ENCODE measurements around the gene HOXA5.

HOXA5 gene

DNA sequence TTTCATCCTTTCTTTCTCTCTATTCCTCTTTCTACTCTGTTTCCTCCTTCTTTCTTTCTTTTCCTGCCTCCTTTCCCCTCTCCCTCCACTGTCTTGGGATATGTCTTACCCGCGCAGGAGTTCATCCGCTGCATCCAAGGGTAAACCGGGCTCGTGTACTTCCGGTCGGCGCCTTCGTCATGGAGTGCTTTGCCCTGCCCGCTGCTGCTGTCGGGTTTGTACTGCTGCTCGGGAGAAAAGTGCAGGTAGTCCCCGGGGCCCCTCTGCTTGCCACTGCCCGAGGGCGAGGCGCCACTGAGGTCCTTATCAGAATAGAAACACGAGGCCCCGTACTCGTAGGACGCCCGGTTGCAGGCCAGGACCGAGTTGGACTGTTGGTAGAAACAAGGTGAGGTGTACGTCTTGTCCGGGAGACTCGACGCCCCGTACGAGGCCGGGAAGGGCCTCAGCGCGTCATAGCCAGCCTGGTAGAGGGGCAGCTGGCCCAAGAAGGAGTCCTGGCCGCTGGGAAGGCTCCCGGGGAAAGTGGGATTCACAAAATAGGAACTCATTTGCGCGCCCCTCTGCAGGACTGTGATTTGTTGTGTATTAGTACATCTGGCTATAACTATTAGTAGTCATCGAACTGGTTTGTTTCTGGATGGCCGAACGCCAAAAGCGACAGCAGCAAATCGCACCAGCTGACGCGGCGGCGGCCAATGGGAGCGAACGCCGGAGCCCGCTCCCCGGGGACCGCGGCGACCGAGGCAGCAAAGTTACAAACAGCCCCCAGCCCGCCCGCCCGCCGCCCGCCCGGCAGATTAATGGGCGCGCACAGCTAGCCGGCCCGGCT lies 3.9 kb upstream of the HOXA5 start, which contains the start of gene HOXA6:
HOXA6 (minus strand) TSS at position 576 of the 832 bp plus-strand sequence; CDS start at position 551, 25 bp downstream.
- DNase-seq: no peak

DNA sequence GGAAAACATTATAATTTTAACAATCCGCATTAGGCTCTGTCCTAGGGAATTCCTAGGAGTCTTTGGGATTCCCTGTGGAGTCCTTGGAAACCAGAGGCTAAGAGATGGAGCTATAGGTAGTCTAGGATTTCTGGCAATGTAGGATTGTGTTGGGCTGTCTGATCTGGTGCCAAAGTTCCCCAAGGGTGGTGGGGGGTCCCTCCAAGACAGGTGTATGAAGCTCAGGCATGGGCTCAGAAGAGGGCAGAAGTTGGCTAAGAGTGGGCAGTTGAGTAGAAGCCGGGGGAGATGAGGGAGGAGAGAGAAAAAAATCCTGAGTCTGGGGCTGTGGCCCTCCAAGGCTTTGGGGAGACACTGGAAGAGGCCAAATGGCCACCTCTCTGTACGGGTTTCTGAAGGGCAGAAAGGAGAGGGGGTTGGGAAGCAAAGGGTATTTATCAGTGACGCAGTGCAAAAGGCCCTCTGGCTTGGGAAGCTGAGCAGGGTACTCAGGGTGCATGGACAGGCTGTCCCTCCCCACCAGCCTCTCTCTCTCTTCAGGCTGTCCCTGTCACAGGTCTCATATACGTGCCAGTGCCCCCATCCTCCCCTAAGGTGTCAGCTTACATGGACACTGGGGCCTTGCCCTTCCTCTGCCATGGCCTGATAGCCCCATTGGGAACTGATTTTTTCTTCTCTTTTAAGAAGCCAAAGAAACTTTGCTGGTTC lies 3.2 kb upstream of the HOXA5 start:
- DNase-seq: no peak

DNA sequence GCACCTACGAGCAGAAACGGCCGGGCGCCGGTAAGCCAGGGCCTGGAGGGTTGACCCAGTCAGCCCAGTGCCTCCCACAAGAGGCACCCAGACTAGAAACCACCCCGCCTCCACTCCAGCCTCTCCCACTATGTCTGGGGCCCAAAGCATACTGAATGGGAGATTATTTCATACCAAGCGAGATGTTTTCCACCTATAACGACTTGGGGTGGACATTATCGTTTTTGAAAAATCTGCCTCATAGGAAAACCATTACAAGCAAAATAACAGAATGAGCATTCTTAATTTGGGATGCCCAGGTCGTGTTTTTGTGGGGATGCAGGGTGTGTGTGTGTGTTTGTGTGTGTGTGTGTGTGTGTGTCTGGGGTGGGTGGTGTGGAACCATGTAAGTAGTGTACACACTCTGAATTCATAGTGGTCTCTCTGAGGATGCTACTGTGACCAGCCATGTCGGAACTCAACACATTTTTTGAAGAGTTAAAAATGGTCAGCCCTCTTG lies 2.5 kb upstream of the HOXA5 start:
- no peak for DNase-seq

DNA sequence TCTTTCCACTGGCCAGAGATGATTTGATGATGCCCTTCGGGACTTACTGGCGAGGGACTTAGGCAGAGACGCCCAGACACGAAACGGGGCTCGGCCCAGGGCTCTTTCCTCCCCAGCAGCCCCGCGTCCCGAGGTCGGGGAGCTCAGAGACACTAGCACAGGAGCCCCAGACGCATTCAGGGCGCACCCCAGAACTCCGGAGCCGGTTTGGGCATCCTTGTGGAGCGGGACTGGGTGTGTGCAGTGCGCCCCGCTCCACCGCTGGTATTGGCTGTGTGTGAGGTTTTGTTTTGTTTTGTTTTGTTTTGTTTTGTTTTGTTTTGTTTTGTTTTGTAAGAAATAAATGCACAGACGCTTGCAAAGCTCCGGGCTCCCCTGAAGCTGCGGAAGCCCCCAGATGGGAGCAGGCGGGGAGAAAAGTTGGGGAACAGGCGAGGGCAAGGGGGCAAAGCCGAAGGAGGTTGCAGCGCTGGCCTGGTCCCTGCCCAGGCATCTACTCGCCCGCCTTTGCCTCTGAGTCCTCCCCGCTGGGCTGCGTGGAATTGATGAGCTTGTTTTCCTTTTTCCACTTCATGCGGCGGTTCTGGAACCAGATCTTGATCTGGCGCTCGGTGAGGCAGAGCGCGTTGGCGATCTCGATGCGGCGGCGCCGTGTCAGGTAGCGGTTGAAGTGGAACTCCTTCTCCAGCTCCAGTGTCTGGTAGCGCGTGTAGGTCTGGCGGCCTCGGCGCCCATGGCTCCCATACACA lies 1.9 kb upstream of the HOXA5 start:
- DNase-seq: no peak

DNA sequence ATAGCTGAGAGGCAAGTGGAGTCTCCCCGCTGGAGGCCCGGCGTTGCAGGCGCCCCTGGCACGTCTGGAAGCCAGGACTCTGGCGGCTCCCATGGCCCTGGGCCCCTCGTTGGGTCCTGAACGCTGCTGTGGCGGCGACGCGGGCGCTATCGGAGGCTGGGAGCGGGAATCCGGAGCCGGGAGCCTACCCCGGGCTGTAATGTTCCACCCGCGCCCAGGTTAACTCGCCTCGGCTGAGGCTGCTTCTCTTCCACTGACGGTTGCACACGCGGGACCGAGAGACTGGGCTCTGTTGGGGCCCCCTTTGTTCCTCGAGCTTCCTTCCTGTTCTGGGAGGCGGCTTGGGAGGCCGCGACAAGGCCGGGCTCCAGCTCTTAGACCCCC lies 1.3 kb upstream of the HOXA5 start:
- DNase-seq: no peak

DNA sequence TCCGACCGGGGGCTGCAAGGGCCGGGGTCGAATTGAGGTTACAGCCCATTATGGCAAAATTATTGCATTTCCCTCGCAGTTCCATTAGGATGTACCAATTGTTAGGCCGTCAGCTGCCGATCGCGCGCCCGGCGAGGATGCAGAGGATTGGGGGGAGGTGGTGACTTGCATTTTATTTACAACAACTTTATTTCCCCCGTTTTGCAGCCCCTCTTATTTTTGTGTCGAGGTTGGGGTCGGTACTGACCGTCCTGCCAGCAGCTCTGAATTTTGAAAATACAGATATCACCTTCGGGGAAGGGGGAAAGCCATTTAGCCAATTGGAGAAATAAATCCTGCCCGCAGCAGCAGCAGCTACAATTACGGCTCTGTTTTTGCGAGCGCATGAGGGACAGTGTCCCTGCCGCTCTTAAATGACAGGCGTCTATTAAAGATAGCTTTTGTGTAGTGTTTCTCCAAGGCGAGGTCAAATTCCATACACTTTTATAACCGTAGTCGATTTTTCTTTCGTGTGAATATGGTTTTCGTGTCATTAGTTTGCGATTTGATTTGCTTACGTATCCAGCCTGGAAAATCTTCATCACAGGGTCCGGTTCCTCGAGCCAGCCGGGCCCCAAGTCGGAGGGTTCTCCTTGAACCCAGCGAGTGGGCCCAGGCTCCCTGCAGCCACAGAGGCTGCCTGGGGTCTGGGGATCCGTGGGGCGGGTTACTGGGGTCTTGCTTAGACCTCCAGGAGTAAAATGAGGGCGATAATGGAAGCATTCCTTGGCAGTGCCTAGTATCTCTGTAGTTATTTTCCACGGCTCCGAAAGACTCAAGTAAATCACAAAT lies 684 bp upstream of the HOXA5 start:
- no peak for DNase-seq

DNA sequence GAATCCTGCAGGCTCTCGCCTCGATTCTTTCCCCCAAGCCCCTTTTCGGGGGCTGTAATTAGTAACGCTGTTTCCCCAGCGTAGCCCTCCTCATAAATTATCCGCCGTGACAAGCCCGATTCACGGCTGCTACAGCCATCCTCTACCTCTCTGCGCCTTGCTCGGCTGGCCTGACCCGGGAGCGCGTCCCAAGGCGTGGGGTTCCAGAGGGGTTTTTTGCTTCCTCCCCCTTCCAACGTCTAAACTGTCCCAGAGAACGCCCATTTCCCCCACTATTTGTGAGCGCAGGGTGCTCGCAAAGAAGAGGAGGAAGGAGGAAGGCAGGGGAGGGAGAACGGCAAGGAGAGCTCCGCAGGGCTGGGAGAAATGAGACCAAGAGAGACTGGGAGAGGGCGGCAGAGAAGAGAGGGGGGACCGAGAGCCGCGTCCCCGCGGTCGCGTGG lies 880 bp downstream of the HOXA5 start:
- no peak for DNase-seq

DNA sequence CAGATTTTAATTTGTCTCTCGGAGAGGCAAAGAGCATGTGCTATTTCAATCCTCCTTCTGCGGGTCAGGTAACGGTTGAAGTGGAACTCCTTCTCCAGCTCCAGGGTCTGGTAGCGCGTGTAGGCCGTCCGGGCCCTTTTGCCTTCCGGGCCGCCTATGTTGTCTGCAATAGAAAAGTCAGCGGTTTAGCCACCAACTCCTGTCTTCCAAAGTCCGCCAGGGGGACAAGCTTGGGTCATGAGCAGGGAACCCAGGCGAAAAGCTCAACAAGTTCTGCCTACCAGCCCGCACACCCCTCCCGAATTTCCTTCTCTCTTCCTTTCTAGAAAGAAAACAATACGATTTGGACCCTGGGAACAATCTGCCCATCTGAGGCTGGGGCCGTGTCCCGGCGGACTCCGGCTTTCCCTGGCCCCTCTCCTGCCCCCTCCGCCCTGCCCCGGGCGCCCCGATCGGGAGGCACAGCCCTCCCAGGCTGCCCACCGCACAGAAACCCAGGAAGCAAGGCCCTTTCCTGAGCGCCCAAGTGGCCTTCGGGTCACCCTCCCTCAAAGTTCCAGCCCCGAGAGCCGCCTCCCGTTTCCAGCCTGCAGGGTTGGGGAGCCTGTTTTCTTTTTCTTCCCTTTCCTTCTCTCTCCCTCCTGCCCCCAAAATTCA lies 1.4 kb downstream of the HOXA5 start:
- DNase-seq: no peak

DNA sequence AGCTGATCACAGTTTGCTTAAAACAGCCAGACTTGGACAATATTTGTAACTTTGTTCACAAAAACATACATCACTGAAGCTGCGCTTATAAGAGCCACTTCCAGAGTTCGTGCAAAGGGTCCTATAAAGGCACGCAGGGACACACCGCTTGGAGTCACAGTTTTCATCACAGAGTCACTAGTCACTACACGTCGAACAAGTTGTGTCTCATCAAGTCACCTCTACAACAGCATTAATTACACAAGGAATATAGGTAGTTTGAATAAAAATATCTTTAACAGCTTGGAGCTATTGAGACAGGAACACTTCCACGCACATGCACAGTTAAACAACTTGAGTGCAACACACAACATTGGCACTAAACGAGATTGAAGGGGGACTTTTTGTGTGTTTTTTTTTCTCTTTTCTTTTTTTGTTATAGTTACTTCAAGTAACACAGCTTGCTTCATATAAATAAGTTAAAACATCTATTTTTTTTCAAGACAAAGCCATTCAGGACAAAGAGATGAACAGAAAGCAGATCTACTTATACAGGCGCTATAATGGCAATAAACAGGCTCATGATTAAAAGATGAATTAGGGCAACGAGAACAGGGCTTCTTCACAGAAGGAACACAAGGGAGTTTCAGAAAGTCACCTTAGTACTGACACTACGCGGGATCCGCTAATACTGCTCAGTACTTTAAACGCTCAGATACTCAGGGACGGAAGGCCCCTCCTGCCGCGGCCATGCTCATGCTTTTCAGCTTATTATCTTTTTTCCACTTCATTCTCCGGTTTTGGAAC lies 2.2 kb downstream of the HOXA5 start:
- no peak for DNase-seq

DNA sequence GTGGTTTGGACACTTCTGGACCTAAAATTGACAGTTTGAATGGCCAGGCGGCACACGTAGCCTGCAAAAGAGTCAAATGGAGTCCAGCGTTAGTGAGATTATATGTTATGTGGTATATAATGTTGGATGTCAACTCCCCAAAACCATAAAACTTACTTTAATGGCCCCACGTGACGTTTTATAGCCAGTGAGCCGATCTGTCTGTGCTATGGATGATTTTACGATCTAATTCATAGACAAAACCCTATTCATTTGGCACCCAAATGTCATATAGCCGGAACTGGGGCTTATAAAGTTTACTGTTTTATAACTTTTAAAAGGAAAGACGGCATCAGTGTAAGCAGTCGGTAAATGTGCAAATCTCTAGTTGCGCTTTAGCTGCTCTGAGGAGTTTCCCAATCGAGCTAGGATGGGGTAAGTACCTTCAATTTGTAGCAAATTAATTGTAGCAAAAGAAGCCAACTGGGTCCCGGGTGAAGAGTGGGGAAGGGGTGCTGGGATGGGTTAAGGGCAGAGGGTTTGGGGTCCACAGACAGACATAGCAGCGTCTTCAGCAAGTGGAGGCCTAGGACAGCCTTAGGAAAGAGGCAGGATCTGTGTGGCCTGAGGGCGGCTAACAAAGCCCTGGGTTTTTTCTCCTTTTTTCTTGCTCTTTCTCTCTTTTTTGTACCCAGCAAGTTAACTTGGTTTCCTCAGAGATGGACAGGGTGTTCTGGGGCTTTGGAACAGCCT lies 3.2 kb downstream of the HOXA5 start:
- no peak for DNase-seq

DNA sequence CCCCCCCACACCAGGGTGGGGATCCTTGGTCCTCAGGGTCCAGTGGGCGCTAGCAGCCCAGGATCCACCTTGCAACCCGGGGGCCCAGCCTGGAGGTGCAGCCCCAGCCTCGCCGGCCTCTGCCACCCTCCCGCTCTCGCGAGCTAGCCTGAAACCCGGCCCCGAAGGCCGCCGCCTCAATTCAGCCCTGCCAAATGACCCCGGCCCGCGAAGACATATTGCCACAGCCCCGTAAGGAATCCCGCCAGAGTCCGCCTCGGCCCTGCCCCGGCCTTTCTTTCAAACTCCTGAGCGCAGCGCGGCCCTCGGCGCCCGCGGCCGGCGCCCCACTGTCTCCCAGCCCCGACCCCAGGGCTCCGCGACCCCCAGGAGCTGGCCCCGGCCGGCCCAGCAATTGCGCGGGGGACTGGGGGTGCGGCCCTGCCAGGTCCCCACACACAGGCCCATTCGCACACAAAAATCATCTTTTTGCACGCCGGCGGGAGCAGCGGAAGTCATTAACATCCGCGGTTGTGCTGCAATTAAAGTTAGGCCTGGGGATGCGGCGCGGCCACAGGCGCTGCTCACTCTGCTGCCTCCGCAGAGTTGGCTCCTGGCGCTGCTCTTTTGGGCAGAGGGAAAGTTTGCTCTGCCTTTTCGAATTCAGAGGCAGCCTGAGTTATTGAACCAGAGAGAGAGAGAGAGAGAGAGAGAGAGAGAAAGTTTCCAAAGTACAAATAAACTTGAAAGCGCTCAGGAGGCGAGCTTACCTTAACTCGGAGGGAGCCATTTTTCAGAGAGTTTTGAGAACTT lies 4.0 kb downstream of the HOXA5 start:
- no peak for DNase-seq

DNA sequence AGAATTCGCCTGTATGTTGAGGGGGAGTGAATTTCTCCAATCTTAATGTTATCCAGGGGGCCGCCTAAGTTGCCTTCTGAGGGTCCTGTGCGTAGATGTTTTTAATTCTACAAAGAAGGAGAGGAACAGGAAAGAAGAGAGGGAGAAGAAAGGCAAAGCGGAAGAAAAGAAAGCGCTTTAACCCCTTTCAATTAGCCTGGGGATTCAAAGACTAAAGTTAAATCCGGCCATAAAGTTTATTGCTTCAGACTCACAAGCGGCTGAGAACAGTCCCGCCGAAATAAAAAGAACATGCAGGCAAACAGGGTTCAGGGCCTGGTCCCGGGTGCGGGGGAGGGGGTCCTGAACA lies 4.5 kb downstream of the HOXA5 start:
- DNase-seq: no peak

DNA sequence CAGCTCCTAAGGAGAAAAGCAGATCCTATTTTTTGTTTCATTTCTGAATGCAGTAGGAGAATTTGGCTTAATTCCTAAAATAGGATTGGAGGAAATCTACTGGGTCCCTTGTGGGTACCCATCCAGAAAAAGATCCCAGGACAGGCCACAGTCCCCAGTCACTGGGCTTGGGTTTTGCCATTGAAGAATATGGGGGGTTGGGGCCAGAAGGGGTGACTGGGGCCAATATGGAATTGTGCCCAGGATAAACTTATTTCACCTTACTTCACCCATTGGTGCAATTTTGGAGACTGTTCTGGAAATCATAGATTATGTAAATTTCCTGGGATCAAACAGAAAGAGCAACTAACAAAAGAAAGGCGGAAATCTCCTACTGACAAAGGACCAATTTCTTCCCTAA lies 5.0 kb downstream of the HOXA5 start:
- DNase-seq: no peak

DNA sequence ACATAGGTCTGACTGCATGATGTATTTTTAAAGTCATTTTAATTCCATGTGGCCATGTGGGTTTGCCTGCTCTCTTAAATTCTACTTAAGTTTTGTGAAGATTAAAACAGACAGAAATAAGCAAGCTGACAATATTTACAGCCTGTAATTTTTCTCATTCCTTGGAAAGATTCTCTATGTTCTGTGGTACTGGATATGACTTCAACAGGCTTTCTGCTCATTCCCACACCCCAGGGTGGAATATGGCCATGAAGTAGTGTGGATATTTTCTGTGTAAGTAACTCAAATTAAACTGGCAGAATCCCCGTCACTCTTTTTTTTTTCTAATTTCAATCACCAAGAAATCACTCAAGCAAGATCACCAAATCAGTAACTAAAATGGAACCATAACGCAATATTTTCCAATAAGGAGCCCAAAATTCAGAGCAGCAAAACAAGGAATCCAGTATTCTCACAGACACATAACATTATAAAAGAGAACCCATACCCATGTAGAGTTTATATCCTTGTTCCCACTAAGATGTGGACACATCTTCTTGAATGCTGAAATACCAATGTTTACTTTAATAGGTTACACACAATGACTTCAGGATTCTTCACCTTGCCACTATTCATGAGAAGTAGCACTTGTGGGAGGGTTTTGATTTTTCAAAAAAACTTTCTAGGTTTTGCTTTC lies 5.7 kb downstream of the HOXA5 start:
- DNase-seq: no peak

DNA sequence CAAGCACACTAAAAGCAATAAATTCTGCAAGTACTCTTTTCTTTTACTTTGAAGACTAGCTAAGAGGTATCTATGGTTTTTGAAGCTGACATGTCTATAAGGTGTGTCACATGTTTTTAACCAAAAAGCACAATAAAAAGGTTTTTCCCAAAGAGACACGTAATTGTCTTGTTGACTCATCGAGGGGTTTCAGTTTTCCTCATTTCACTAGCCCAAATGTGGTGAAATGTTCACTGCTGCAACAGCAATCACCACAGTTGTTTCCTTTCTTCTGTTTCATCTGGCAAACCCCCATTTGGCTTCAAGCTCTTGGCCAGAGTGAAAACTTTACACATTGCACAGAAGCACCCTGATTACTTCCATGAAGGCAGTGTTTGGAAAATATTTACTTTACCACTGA lies 9.1 kb downstream of the HOXA5 start:
- no peak for DNase-seq

DNA sequence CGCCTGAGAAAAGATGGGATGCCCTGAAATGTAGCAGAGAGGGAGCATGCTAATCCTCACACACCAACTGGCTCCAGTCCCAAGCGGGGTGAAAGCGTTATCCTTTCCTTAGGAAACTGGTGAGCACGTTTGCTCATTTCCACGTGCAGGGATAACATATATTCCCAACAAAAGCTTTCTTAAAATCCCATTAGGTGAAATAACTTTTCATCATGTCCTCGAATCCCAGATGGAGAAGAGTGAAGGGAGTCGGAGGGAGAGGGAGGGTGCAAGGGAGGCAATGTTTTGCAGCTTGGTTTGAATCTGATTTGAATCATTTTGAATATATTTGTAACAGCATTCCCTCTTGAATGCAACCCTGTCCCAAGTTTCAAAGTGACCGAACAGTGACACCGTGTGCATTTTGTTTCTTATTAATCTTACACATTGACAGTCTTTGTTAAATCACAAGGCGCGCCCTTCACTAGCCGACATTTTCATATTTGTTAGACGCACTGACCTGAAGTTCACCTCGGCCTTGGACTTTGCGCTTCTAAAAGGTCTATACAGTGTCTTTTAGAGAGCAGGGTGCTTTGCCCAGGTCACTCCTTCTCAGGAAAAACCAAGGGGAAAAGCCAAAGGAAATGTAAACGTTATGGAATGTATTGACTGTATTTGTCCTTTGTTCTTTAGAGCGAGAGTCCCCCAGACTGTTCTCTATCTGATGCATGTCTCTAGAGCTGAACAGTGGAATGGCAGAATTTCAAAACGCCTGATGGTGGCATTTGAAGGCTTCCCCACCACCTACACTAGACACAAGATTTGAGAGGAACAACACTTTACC lies 9.9 kb downstream of the HOXA5 start:
- no peak for DNase-seq

DNA sequence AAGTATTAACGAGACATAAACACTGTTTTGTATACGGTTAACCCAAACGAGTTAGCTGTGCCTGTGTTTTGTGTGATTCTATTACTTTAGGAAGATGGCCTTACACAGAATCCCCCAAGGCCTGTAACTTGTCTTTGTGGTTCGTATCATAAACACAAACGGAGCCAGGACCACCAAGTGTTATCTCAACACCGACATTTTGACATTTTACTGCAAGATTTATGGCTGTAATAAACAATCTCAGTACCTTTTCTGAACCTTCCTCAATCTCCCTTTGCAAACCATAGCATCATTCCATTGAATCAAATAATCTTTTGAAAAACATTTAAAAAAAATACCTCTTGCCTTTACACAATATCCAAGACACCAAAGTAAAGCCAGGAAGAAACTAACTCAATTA lies 10.5 kb downstream of the HOXA5 start:
- no peak for DNase-seq

DNA sequence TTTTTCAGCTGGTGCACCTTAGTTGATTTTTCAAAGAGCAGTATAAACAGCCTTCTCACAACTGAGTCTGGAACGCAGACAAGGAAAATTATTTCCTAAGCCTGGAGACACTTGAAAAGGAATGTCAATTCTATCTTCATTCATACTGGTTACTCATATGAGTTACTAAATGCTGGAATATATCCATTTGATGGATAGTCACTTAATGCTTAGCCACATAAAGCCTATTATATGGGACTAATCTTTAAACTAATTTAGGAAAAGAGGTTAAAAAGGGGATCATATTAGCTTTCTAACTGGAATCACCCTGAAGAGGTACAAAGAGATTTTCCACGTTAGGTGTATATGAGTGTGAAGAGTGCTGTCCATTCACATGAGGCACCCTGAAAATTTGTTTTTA lies 11.3 kb downstream of the HOXA5 start:
- DNase-seq: no peak

Data from NCI-H187 treated with DMSO at 0.1 percent for 48 hours (cell line).